NT2/D1 (cell line): ENCODE data around the gene RTN4R.

Experiments
- YY1 ChIP-seq: IDR thresholded peaks from 2 replicates; pipeline ENCODE4 v1.6.1; 2011; ENCODE audit not compliant: insufficient read length, insufficient read depth
- ZNF274 ChIP-seq: IDR thresholded peaks from 2 replicates; pipeline ENCODE4 v1.6.1; 2011; ENCODE audit warnings: mild to moderate bottlenecking, low read depth, low read length

DNA sequence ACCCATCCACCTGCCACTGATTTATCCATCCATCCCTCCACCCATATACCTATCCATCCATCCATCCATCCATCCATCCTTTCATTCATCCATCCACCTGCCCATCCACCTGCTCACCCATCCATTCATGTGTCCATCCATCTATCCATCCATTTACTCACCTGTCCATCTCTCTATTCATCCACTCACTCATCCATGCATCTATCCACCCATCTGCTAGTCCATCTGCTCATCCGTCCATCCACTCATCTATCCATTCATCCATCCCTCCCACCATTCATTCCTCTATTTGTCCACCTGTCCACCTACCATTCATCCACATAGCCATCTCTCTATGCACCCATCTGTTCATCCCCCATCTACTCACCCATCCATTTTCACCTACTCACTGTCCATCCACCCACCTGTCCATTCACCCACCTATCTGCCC is 68.7 kb downstream of the RTN4R start:
- TF ChIP-seq ZNF274: no peak
- TF ChIP-seq YY1: no peak
